Measurements from ENCODE around the gene FMN1. TPM values are rescaled to one million over a fixed set of nuclear protein-coding genes. Genes with fewer than 3 reads are reported as not detected.

Gene FMN1
- total RNA-seq, 1 donor from 2014 or later = 4.3 TPM

- TF ChIP-seq CTCF (conservative IDR thresholded peaks at IDR 0.05; ENCODE audit: low read depth, low read length) = no peak
These were observed 308.1 kb downstream of the FMN1 start for GRCh38 chr15:32886459-32886858.

GRCh38 chr15:32885713-32886112, 308.8 kb downstream of the FMN1 start:
- no peak for DNase-seq (ENCODE audit: low read depth)
- no peak for TF ChIP-seq CTCF (conservative IDR thresholded peaks at IDR 0.05; ENCODE audit: low read depth, low read length)
- H3K4me3 ChIP-seq (ENCODE audit: low read depth, low read length) = no peak overlapping the region

More at GRCh38 chr15:32886459-32886858, 308.1 kb downstream of the FMN1 start:
- DNase-seq (ENCODE audit: low read depth) = no peak
- H3K4me3 ChIP-seq (ENCODE audit: low read depth, low read length) = no peak overlapping the region

- TF ChIP-seq CTCF (conservative IDR thresholded peaks at IDR 0.05; ENCODE audit: low read depth, low read length) = no peak
- H3K4me3 ChIP-seq (ENCODE audit: low read depth, low read length) = no peak overlapping the region
These were observed 310.4 kb downstream of the FMN1 start for GRCh38 chr15:32884146-32884545.

DNA sequence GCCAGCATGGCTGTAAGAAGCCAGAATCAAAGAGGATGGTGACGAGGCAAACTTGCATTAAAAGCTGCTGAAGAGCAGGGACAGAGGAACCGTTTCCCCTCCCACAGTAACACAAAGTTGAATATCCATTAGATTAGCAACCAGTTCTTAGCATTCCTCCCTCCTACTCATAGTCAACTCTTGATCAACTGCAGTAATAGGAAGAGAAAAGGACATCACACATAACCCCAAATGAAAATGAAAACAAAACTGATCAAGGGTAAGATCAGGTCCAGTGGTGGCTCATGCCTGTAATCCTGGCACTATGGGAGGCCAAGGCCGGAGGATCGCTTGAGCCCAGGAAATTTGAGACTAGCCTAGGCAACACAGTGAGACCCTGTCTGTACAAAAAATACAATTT, 311.6 kb downstream of the FMN1 start:
- DNase-seq (ENCODE audit: low read depth) = no peak
- TF ChIP-seq CTCF (conservative IDR thresholded peaks at IDR 0.05; ENCODE audit: low read depth, low read length) = no peak
- H3K4me3 ChIP-seq (ENCODE audit: low read depth, low read length) = no peak overlapping the region

More at GRCh38 chr15:32884146-32884545, 310.4 kb downstream of the FMN1 start:
- no peak for DNase-seq (ENCODE audit: low read depth)

- no peak overlapping the region for H3K4me3 ChIP-seq (ENCODE audit: low read depth, low read length)
- TF ChIP-seq CTCF (conservative IDR thresholded peaks at IDR 0.05; ENCODE audit: low read depth, low read length) = no peak
- DNase-seq (ENCODE audit: low read depth) = no peak
These were observed 313.0 kb downstream of the FMN1 start for GRCh38 chr15:32881528-32881927.

DNA sequence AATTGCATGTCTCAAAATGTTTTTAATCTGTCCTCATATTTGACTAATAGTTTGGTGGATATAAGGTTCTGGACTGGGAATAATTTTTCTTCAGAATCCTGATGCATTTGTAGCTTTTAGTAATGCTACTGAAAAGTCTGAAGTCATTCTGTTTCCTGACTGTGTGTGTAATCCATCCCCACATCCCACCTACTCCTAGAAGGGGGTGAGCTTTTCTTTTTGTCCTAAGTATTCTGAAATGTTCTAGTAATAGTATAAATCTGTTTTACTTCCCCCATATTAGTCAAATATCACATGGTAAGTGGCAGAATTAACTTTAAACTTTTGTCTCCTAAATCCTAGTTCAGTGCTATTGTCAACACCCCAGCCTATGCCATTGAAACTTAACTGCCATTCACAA, 313.9 kb downstream of the FMN1 start:
- TF ChIP-seq CTCF (conservative IDR thresholded peaks at IDR 0.05; ENCODE audit: low read depth, low read length) = no peak
- H3K4me3 ChIP-seq (ENCODE audit: low read depth, low read length) = no peak overlapping the region
- DNase-seq (ENCODE audit: low read depth) = no peak

DNA sequence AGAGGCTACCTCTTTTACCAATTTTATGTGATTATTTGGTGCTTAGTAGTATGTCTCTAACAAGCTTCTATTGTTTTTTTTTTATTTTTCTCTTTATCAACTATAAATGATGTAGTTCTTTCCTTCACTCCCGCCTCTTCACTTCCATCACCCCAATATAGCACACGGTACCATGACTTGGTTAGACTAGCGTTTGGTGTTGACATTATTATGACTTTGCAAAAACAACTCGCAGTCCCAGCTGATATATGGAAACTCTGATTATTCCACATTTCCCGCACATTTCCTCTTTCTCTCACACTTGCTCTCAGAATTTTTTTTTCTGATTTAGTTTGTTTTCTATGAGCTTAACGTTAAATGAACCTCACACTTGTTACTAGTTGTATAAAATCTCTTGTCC, 314.5 kb downstream of the FMN1 start:
- H3K4me3 ChIP-seq (ENCODE audit: low read depth, low read length) = no peak overlapping the region
- no peak for DNase-seq (ENCODE audit: low read depth)
- no peak for TF ChIP-seq CTCF (conservative IDR thresholded peaks at IDR 0.05; ENCODE audit: low read depth, low read length)
